Suppressor macrophage treated with lipopolysaccharide for 4 hours (primary cell): Measurements from ENCODE around the gene OBSCN.
A peak's percentile ranks its signal among the peaks of the same experiment; 100 is the strongest.
"Not testable (repeated sequence)": the region's sequence is repeated elsewhere in the genome, so short reads cannot be mapped to it uniquely, and the experiment has no call there.

ENCODE experiments used
- DNase-seq: peaks from one replicate; pipeline ENCODE4 v3.0.0-alpha.2; 2020

Gene OBSCN

GRCh38 chr1:228228601-228229074, 20.8 kb downstream of the OBSCN start:
- peak; percentile 26 for DNase-seq

GRCh38 chr1:228231189-228231588, 23.3 kb downstream of the OBSCN start:
- DNase-seq, result no peak

- no peak for DNase-seq
These were observed 25.3 kb downstream of the OBSCN start for GRCh38 chr1:228233136-228233535.

- no peak for DNase-seq
These were observed 27.1 kb downstream of the OBSCN start for GRCh38 chr1:228234921-228235320.

- no peak for DNase-seq
These were observed 28.9 kb downstream of the OBSCN start for GRCh38 chr1:228236744-228237143.

- no peak for DNase-seq
These were observed 30.2 kb downstream of the OBSCN start for GRCh38 chr1:228238007-228238406.

- no peak for DNase-seq
These were observed 30.6 kb downstream of the OBSCN start for GRCh38 chr1:228238461-228238860.

GRCh38 chr1:228240411-228241240, 32.8 kb downstream of the OBSCN start:
- DNase-seq, result no peak

GRCh38 chr1:228241259-228241658, 33.4 kb downstream of the OBSCN start:
- no peak for DNase-seq

GRCh38 chr1:228242409-228242808, 34.6 kb downstream of the OBSCN start:
- no peak for DNase-seq

- DNase-seq, result no peak
These were observed 35.2 kb downstream of the OBSCN start for GRCh38 chr1:228243093-228243492.

- DNase-seq, result not testable (repeated sequence)
These were observed 36.1 kb downstream of the OBSCN start for GRCh38 chr1:228243989-228244388.

- DNase-seq, result no peak
These were observed 37.3 kb downstream of the OBSCN start for GRCh38 chr1:228245111-228245510.

- no peak for DNase-seq
These were observed 38.5 kb downstream of the OBSCN start for GRCh38 chr1:228246216-228246900.

GRCh38 chr1:228249513-228250305, 41.9 kb downstream of the OBSCN start:
- no peak for DNase-seq

GRCh38 chr1:228252476-228252875, 44.6 kb downstream of the OBSCN start:
- not testable (repeated sequence) for DNase-seq

- DNase-seq, result no peak
These were observed 49.0 kb downstream of the OBSCN start for GRCh38 chr1:228256626-228257375.

GRCh38 chr1:228258486-228258885, 50.6 kb downstream of the OBSCN start:
- DNase-seq, result no peak

GRCh38 chr1:228259368-228259894, 51.6 kb downstream of the OBSCN start:
- no peak for DNase-seq

- DNase-seq, result no peak
These were observed 52.1 kb downstream of the OBSCN start for GRCh38 chr1:228259951-228260350.

- no peak for DNase-seq
These were observed 53.9 kb downstream of the OBSCN start for GRCh38 chr1:228261706-228262105.

GRCh38 chr1:228262475-228262874, 54.6 kb downstream of the OBSCN start:
- DNase-seq, result no peak
